GM18511 (cell line): ENCODE data around the gene CTU1.
A peak's percentile ranks its signal among the peaks of the same experiment; 100 is the strongest.
"Not testable (repeated sequence)": the region's sequence is repeated elsewhere in the genome, so short reads cannot be mapped to it uniquely, and the experiment has no call there.

Experiments used
- ATAC-seq: cut with Tn5 transposase; IDR thresholded peaks from one replicate; pipeline ENCODE4 v1.9.1; 2021; ENCODE audit warnings: mild to moderate bottlenecking, moderate library complexity; ENCODE audit not compliant: unreplicated experiment

CTU1 gene

DNA sequence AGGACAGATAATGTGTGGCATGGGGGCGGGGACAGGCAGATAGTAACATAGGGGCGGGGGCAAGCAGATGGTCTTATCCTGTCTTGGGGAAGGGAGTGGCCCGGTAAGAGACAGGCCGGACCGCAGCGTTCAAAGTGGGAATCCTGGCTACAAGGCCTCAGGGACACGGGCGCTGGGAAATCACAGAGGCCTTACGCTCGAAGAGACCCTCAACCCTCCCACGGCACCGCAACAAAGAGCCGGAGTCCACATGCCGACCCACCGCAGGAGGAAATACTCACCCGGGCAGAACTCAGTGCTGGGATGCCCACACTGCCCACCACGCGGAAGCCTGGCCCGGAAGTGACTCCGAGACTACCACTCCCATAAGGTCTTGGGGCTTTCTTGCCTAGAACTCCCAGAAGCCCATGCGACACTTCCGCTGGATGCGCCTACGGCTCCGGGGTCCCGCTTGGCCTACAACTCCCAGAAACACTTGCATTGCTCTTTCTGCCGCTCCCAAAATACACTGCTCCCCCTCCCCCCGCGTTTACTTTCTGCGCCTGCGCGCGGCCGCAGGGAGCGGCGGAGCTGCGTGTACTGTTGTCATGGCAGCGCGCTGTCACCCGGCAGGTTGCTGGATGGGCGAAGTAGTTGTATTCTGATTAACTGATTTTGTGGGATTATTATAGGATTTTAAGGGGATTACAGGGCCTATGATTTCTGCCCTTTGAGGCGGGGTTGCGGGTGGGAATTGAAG, at the start of gene CTU1:
CTU1 (minus strand) TSS at position 344 of the 739 bp plus-strand sequence. CDS start 3,840 bp downstream, outside the sequence.
- ATAC-seq: peak; percentile 96

DNA sequence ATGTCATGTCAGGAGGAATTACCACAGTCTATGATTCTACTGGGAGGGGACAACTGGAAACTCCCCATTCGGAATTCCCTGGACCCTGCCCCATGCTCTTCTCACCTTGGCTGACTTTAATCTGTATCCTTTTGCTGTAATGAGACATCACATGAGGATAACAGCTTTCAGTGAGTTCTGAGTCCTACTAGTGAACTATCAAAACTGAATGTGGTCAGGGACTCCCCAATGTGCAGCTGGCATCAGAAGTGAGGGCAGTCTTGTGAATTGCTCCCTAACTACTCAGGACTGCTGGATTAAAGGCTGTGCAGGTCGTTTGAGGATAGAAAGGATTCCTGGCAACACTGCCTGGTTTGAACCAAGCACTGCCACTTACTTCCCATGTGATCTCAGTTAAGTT, 49.1 kb upstream of the CTU1 start:
- no peak for ATAC-seq

DNA sequence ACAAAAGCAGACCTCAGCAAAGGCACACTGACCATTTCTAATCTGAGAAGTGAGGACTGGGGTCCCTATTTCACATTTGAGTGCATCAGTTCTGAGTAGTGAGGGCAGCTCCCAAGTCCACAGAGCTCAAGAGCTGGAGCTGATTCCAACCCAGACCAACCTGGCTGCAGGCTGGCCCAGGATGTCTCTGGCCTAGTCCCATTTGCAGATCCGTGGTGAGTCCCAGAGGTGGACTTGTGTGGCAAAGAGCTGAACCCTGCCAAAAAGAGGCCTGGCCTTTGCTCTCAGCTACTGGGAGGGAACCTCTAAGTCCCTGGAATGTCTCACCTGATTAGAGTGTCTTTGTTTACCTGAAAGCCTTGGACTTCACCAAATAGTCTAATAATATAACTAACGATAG, 48.5 kb upstream of the CTU1 start:
- ATAC-seq: no peak

DNA sequence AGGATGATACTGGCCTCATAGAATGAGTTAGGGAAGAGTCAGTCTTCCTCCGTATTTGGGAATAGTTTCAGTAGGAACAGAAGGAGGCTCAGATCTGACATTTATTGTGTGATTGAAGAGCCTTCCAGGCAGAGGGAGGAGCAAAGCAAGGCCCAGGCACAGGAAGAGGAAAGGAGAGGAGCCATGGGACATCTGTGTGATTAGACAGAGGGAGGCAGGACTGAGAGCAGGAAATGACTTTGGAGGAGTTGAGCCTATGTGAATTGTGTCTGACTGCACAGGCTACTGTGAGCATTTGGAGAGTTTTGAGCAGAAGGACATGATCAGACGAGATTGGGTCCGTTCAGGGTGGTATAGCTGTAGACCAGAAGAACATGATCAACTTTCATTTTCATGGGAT, 42.4 kb upstream of the CTU1 start:
- no peak for ATAC-seq

DNA sequence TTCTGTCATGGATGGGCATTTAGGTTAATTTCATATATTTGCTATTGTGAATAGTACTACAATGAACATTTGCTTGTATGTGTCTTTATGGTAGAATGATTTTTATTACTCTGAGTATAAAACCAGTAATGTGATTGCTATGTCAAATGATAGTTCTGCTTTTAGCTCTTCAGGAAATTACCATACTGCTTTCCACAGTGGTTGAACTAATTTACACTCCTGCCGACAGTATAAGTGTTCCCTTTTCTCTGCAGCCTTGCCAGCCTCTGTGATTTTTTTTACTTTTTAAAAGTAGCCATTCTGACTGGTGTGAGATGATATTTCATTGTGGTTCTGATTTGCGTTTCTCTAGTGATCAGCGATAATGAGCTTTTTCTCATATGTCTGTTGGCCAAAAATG, 40.4 kb upstream of the CTU1 start:
- no peak for ATAC-seq

DNA sequence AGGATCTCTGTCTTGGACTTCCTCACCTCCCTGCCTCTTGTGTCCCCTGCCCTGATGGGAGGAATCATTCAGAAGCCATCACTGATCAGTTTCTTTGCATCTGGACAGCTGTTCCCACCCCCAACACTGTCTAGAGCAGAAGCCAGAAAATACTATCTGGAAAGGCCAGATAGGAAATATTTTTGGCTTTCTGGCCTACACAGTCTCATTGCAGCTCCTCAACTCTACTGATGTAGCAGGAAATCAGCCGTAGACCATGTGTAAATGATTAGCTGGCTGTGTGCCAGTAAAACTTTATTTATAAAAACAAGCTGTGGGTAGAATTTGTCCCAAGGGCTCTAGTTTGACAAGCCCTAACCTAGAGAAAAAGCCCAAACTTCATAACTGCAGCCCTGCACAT, 39.5 kb upstream of the CTU1 start:
- ATAC-seq: no peak

DNA sequence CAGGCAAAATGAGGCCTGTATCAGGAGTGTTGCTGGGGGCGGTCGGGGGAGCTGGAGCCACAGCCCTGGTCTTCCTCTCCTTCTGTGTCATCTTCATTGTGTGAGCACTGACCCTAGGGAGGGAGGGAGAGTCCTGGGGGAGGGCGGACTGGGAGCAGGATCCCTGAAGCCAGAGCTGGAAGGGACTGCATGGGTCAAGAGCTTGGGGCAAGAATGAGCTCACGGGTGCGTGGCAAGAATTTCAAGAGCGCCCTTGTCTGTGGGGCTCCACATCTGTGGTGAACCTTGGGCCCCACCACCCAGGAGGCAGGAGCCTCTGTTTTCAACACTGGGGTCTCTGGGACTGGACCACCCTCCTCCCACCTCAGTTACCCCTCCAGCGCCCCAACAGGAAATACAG, 38.5 kb upstream of the CTU1 start:
- no peak for ATAC-seq

DNA sequence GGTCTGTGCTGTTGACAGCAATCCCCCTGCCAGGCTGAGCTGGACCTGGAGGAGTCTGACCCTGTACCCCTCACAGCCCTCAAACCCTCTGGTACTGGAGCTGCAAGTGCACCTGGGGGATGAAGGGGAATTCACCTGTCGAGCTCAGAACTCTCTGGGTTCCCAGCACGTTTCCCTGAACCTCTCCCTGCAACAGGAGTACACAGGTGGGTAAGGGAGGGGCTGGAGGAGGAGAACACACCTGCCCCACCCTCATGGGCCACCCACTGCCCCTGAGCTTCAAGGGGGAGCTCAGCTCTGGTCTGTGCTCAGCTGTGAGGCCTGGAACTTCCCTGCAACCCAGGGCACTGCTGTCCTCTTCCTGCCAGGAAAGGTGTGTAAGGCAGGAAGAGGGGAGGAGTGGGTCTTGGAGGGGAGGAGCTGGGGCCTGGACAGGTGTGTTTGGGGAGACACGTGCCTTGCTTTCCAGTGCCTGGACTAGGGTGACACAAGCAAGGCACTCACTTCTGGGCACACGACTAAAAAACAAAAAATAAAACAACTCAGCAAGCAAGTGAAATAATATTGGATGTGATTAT, 37.8 kb upstream of the CTU1 start:
- no peak for ATAC-seq

DNA sequence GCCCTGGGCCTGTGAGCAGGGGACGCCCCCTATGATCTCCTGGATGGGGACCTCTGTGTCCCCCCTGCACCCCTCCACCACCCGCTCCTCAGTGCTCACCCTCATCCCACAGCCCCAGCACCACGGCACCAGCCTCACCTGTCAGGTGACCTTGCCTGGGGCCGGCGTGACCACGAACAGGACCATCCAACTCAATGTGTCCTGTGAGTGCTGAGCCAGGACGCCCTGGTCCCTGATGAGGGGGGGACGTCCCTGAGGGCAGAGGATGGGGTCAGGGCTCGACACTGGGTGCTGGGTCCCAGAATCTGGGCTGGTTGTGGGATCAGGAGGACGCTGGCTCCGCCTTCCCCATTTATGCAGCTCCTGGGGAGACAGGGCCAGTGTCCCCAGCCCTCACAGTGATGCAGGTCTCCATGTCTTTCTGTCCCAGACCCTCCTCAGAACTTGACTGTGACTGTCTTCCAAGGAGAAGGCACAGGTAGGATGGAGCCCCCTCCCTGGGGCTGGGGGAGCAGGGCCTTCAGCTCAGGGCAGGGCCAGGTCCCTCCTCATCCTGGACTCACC, 36.4 kb upstream of the CTU1 start:
- ATAC-seq: no peak

DNA sequence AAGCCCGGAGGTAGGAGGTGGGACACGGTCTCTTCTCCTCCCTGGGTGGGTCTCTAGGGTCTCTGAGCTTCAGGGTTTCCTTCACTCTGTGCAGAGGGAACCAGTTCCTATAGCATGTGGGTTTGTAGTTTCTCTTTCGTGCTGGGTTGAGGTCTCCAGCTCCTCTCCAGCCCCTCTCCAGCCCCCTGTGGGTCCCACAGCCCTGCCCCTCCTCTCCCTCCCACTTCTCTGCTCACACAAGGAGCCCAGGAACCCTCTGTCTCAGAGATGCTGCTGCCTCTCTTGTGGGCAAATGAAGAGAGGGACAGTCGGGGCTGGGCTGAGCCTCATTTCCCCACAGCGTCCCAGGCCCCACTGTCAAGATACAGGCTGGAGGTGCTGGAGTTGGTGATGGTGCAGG, 35.3 kb upstream of the CTU1 start:
- ATAC-seq: no peak

DNA sequence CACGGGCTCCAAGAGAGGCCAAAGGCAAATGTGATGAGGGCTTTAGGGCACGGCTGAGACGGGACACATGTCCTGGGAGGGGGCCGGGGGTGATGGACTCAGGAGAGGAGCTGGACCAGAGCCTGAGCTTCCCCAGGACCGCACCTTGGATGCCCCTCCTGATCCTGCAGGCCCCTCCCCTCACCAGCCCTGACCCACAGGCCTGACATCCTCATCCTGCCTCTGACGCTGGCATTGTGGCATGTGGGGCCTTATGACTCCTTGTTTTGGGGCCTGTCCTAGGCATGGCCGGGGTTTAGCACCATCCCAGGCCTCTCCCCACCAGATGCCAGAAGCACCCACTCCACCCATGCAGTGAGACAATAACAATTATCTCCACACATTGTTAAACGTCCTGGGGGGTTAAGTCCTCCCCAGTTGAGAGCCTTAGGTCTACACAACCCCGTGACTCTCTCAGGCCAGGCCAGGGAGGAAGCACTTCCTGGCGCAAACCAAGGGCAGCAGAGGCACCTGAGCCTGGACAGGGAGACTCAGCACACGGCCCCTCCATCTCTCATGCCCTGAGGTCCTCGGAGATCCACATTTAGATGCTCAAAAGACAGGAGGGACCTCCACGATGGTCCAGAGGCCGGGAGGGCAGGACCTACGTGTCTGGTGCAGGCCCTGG, 34.7 kb upstream of the CTU1 start:
- not testable (repeated sequence) for ATAC-seq

DNA sequence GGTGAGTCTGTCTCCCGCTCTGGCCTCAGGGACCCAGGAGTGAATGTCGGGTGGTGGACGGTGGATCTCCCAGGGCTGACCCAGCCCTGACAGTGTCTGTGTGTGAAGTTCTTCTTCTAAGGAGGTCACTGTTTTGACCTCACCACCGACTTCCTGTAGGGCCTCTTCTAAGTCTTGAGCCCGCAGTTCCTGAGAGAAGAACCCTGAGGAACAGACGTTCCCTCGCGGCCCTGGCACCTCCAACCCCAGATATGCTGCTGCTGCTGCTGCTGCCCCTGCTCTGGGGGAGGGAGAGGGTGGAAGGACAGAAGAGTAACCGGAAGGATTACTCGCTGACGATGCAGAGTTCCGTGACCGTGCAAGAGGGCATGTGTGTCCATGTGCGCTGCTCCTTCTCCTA, 33.9 kb upstream of the CTU1 start, which contains the start of gene SIGLEC7:
SIGLEC7 (plus strand) TSS at position 183 of the 400 bp plus-strand sequence; CDS start at position 252, 69 bp downstream.
- ATAC-seq: no peak

DNA sequence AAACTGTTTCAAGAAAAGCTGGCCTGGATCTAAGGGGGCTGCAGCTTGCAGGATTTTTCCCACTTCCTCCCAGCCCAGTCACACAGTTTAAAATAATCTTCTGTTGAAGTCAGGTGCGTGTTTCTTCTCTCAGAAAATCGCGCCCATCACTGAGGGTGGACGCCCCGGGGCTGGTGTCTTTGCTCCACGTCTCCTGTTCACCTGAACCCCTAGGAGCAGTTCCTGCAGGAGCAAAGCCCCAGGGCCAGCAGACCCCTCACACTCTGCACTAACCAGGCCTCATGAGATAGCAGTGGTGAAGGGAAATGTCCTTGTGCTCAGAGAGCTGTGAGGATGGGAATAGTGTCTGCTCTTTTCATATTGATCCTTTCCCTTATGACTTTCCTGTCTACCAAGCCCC, 33.0 kb upstream of the CTU1 start:
- no peak for ATAC-seq

DNA sequence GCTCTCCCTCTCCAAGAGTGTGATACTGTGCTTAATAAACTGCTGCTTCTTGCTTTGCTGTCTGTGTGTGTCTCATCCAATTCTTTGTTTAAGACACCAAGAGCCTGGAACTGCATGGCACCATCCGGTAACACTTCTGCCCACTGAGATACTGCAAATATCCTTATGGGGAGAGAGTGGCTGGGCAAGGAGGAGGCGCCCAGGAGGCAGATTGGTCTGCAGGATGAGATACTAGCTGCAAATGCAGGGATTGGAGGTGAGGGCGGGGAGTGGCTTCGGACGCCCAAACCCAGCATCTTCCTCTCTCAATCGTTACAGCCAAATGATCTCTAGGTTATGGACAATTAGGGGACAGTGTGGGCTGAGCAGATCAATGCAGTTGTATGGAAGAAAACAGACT, 32.2 kb upstream of the CTU1 start:
- no peak for ATAC-seq

DNA sequence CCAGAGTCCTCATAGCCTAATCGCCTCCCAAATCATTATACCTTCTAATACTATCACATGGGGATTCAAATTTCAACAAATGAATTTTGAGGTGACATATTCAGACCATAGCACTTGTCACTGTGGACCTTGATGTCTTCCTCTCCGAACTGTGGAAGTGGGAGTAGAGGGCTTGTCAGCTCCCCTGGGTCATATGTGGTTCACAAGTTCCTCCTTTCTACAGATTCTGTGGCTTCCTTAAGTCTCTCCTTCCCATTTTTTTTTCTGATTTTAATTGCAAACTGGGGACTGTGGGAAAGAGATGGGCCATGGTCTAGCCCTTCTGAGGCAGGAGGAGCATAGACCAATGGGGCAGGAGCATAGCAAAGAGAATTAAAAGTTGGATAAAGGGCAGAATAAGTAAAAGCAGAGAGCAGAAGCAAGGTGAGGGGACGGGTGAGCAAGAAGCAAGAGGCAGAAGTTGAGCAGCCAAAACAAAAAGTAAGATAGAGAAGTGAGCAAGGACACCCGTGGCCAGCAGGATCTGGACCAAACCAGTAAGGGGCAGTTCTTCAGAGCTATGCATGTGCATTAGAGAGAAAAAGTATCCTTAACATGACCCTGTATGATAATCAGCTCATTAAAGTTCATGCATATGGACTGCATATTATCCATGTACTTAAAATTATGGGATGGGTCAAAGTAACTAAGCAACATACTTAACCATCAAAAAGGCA, 31.2 kb upstream of the CTU1 start:
- no peak for ATAC-seq

DNA sequence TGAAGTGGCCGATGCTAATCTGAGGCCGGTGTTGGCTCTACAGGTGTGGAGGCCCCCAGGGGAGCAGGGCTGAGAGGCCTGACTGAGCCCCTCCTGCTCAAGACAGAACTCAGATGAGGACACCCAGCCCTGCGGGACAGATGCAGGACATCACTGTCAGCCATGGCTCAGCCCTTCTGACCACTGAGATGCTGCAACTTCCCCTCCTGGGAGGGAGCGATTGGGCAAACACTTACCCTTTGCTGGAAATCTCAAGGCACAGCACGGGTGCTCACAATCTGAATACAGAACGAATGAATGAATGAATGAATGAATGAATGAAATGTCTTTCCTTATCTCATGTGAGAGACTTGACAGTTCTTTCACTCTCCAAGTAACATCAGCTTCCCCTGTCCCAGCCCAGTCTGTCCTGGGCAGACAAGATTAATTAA, 30.4 kb upstream of the CTU1 start:
- ATAC-seq: no peak

DNA sequence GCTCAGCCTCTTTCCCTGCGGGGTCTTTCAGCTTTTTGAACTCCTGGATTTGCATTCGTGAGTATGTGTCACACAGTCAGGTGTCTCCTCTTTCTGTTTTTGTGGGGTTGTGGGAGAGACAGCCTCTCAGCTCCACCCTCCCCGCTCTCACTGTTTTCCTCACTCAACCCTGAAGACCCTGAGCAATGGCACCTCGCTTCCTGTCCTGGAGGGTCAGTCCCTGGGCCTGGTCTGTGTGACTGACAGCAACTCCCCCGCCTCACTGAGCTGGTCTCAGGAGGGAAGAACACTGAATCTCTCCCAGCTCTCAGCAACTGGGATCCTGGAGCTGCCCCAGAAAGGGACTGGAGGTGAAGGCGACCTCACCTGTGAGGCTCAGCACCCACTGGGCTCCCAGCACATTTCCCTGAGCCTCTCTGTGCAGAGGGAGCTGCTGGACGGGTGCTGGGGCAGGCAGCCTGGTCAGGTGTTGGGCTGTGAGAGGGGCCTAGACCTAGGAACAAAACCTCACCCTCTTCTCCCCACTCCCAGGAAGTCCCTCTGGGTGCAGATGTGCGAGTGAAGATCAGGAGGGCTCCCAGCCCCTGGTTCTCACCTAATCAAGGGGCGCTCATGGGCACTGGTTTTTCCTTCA, 29.7 kb upstream of the CTU1 start:
- ATAC-seq: no peak

DNA sequence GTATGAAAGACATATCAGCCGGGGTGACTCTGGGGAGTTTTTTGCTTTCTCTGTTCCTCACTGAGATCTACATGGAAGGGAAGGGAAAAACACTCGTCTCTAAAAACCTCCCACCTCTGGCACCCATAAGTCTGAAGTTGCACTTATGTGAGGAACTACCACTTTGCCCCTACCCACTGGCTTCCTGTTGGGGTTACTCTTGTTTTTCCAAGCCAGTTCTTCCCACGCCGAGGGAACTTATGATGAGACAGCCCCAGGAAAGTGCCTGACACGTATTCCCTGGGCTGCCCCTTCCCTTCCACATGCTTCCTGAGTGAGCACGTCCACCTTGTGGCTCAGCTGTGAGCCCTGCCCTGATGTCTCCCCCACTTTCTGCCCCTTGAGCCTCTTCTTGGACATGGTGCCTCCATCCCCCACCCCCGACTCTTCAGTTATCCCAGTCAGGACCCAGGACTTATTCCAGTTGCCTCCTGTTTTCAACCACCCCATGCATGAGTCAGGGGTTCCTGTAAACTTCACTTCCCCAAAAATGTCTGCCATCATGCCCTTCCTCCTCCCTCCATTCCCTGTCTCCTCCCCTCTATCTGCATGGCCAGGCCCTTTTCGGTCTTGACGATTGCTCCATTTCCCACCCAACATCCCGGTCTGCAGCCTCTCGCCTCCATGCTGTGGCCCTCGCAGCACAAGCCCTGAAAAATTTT, 28.8 kb upstream of the CTU1 start:
- ATAC-seq: no peak

DNA sequence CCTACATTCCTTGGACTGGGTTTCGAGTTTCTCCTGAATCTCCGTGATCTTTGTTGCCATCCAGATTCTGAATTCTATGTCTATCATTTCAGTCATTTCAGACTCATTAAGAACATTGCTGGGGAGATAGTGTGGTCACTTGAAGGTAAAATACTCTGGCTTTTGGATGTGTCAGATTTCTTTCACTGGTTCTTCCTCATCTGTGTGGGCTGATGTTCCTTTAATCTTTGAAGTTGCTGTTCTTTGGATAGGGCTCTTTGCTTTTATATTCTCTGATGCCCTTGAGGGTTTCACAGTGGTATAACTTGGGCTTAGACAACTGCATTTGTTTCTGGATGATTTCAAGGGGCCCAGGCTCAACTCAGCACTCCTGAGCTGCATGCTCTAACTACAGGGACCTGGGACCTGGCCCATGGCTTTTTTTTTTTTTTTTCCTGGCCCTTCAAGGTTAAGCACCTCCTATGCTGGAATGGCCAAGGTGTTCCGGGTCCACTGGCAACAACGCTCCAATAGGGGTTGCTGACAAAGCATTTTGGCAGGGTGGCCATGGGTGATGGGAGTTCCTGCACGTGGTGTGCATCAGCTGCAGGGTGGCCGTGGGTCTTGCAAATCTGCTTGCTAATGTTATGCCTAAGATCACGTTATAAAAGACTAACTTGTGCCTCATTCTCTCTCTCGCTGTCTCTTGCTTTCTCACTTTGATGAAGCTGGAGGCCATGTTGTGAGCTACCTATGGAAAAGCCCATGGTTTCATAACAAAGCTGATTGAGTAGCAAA, 28.0 kb upstream of the CTU1 start:
- ATAC-seq: no peak
